Epithelial cell of prostate (primary cell): ENCODE data around the gene AP5S1.

ENCODE experiments used
- DNase-seq: peaks from one replicate; pipeline ENCODE4 v3.0.0-alpha.2; 2011; ENCODE audit warnings: low read depth, low spot score
- H3K27ac ChIP-seq: fragments of 450-650 bp; 2 replicates; pipeline ENCODE4 v1.5.1; 2017; ENCODE audit warnings: mild to moderate bottlenecking

Gene AP5S1

GRCh38 chr20:3869839-3870634 lies 49.7 kb downstream of the AP5S1 start:
- DNase-seq, result no peak
- no peak overlapping the region for H3K27ac ChIP-seq

GRCh38 chr20:3871550-3872265 lies 51.4 kb downstream of the AP5S1 start:
- no peak overlapping the region for H3K27ac ChIP-seq
- DNase-seq, result no peak

GRCh38 chr20:3873507-3873906 lies 53.2 kb downstream of the AP5S1 start:
- no peak for DNase-seq
- no peak overlapping the region for H3K27ac ChIP-seq

- H3K27ac ChIP-seq, result no peak overlapping the region
- DNase-seq, result no peak
Measured at GRCh38 chr20:3874194-3874844, 54.0 kb downstream of the AP5S1 start.

DNA sequence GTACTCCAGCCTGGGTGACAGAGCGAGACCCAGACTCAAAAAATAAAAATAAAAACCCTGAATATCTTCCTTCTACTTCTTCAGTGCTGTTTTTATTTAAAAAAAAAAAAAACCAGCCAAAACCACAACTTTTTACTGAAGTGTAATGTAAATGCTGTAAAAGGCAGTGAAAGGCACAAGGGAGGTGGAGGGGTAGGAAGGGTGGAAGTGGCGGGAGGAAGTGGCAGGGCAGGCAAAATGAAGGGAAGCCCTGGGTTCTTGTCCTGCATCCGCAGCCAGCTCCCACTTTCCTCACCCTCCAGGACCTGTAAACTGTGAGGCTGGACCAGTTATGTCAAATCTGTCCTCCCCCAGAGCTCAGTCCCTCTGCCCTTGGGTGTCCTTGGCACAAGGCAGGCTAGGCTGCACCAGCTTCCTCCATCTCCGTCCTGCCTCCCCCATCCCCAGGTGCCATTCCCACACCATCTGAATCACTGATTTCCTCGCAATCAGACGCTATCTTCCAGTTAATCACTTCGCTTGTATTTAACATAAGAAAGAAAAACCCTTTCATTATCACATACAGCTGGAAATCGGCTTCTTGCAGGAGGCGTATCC lies 55.1 kb downstream of the AP5S1 start:
- H3K27ac ChIP-seq, result no peak overlapping the region
- no peak for DNase-seq

- no peak for DNase-seq
- no peak overlapping the region for H3K27ac ChIP-seq
Measured at GRCh38 chr20:3876000-3876399, 55.7 kb downstream of the AP5S1 start.

GRCh38 chr20:3876676-3877075 lies 56.3 kb downstream of the AP5S1 start:
- DNase-seq, result no peak
- H3K27ac ChIP-seq, result no peak overlapping the region
